Type B pancreatic cell (in vitro differentiated cells): ENCODE measurements around the gene SUCO. TPM values are rescaled to one million over a fixed set of nuclear protein-coding genes. Genes with fewer than 3 reads are reported as not detected.
A peak's percentile ranks its signal among the peaks of the same experiment; 100 is the strongest.

Source experiments
- DNase-seq: peaks from one replicate; pipeline ENCODE4 v3.0.0; 2021; ENCODE audit warnings: mixed read lengths; ENCODE audit not compliant: unreplicated experiment; ENCODE audit errors: extremely low spot score
- H3K27ac Mint-ChIP-seq: 2 replicates; pipeline ENCODE4 v1.8.0; 2021; ENCODE audit warnings: mild to moderate bottlenecking, mixed read lengths
- H3K27me3 Mint-ChIP-seq: 2 replicates; pipeline ENCODE4 v1.8.0; 2021; ENCODE audit warnings: mixed read lengths
- H3K36me3 Mint-ChIP-seq: 2 replicates; pipeline ENCODE4 v1.8.0; 2021; ENCODE audit warnings: mixed read lengths
- H3K4me1 Mint-ChIP-seq: one replicate; pipeline ENCODE4 v1.8.0; 2021; ENCODE audit warnings: mixed read lengths; ENCODE audit not compliant: unreplicated experiment
- H3K4me3 Mint-ChIP-seq: 2 replicates; pipeline ENCODE4 v1.8.0; 2021; ENCODE audit warnings: mild to moderate bottlenecking, mixed read lengths
- H3K9me3 Mint-ChIP-seq: 2 replicates; pipeline ENCODE4 v1.8.0; 2021; ENCODE audit warnings: mixed read lengths
- CTCF ChIP-seq: fragments of 200-600 bp; sonication (generic); conservative IDR thresholded peaks from 2 replicates; pipeline ENCODE4 v1.5.0; 2021; ENCODE audit warnings: antibody characterized with exemption, mild to moderate bottlenecking
- total RNA-seq: library from RNA; stranded (reverse); gene quantifications from 2 replicates; pipeline ENCODE4 v1.2.1, GENCODE V29; 2021; ENCODE audit warnings: low replicate concordance

Gene SUCO
- total RNA-seq, 1 donor from 2014 or later = 88.3 TPM

GRCh38 chr1:172601046-172601630 is 68.2 kb downstream of the SUCO start:
- H3K27me3 Mint-ChIP-seq = no peaks in the 10 kb centered on the region

GRCh38 chr1:172602706-172603105 is 69.8 kb downstream of the SUCO start:
- Mint-ChIP-seq H3K27ac (no peak overlapping the region), H3K27me3 (no peaks in the 10 kb centered on the region), H3K4me3 (no peak overlapping the region), H3K9me3 (no peaks in the 10 kb centered on the region), H3K4me1 (peaks cover 5% of the 10 kb centered on the region), H3K36me3 (peaks cover 36% of the 10 kb centered on the region)
- DNase-seq = no peak
- no peak for TF ChIP-seq CTCF

More at GRCh38 chr1:172601046-172601630, 68.2 kb downstream of the SUCO start:
- Mint-ChIP-seq H3K36me3 (peaks cover 49% of the 10 kb centered on the region), H3K4me1 (peaks cover 5% of the 10 kb centered on the region), H3K9me3 (no peaks in the 10 kb centered on the region), H3K27ac (peak overlapping the region; percentile 62), H3K4me3 (no peak overlapping the region)
- TF ChIP-seq CTCF = no peak
- no peak for DNase-seq

GRCh38 chr1:172603816-172604215 is 70.9 kb downstream of the SUCO start:
- TF ChIP-seq CTCF = no peak
- no peak overlapping the region for H3K27ac Mint-ChIP-seq
- no peaks in the 10 kb centered on the region for H3K9me3 Mint-ChIP-seq
- DNase-seq = no peak
- no peaks in the 10 kb centered on the region for H3K27me3 Mint-ChIP-seq
- peaks cover 11% of the 10 kb centered on the region for H3K4me1 Mint-ChIP-seq
- peaks cover 27% of the 10 kb centered on the region for H3K36me3 Mint-ChIP-seq
- H3K4me3 Mint-ChIP-seq = no peak overlapping the region

- H3K9me3 Mint-ChIP-seq = no peaks in the 10 kb centered on the region
- peaks cover 9% of the 10 kb centered on the region for H3K4me1 Mint-ChIP-seq
- H3K4me3 Mint-ChIP-seq = no peak overlapping the region
- TF ChIP-seq CTCF = no peak
- no peaks in the 10 kb centered on the region for H3K27me3 Mint-ChIP-seq
- peaks cover 38% of the 10 kb centered on the region for H3K36me3 Mint-ChIP-seq
- DNase-seq = no peak
- H3K27ac Mint-ChIP-seq = no peak overlapping the region
These were observed 72.7 kb downstream of the SUCO start for GRCh38 chr1:172605641-172606040.

- Mint-ChIP-seq H3K27me3 (no peaks in the 10 kb centered on the region), H3K4me3 (no peak overlapping the region), H3K36me3 (peaks cover 36% of the 10 kb centered on the region), H3K9me3 (no peaks in the 10 kb centered on the region), H3K4me1 (peaks cover 6% of the 10 kb centered on the region), H3K27ac (no peak overlapping the region)
- no peak for TF ChIP-seq CTCF
- no peak for DNase-seq
These were observed 74.2 kb downstream of the SUCO start for GRCh38 chr1:172607145-172607544.
